GM21723 (cell line): ENCODE measurements around the gene CD8B2.
A peak's percentile ranks its signal among the peaks of the same experiment; 100 is the strongest.
"Not testable (repeated sequence)": the region's sequence is repeated elsewhere in the genome, so short reads cannot be mapped to it uniquely, and the experiment has no call there.

Experiments
- ATAC-seq: cut with Tn5 transposase; IDR thresholded peaks from one replicate; pipeline ENCODE4 v1.9.1; 2021; ENCODE audit warnings: mild to moderate bottlenecking, moderate library complexity; ENCODE audit not compliant: unreplicated experiment

Gene CD8B2

GRCh38 chr2:106511476-106511901, 24.3 kb downstream of the CD8B2 start:
- not testable (repeated sequence) for ATAC-seq

GRCh38 chr2:106511934-106512333, 24.8 kb downstream of the CD8B2 start:
- not testable (repeated sequence) for ATAC-seq

DNA sequence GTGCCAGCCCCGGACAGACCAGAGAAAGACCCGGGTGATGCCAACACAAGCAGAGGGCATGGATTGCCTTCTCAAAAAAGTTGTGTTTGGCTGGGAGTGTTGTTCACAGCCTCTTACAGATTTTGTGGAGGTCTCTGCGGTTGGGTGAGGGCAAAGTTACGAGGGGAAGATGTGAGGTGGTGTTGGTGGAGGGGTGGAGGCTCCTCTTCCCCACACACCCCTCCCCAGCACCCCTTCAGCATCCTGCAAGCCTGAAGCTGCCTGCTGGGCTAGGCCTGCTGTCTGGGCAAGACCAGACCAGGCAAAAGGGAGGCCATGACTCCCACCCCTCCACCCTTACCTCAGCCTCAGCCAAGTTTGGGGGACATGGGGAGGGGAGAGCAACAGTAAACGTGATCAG, 26.2 kb downstream of the CD8B2 start:
- ATAC-seq: not testable (repeated sequence)

DNA sequence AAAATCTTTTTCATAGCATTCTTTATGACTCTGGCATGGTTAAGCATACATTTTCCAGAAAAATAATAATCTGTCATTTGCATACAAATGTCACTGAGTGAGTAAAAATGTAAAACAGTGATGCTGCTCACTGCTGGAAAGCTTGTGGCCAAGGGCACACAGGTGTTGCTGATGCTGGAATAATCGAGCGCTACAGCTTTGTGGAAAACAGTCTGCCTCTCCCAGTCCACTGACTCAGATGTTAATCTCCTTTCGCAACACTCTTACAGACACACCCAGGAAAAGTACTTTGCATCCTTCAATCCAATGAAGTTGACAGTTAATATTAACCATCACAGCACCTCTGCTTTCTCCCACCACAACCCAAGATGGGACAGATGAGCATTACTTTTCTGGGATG, 27.7 kb downstream of the CD8B2 start:
- ATAC-seq: not testable (repeated sequence)

DNA sequence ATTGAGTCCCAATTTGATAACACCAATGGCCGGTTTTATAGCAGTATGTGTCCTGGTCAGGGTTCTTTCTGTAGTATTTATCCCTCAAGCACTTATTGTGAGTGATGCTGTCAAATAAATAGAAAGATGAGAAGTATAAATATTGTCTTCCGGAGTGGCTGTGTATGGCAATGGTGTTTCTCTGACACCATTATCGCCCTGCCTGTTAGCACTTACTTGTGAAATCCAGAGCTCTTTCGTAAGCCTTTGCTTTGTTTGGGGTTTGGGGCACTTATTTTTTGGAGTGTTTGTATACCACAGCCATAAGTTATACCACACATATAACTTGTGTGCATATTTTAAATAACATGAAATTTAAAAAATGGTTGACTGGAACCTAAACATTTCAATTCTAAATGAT, 29.3 kb downstream of the CD8B2 start:
- ATAC-seq: no peak

DNA sequence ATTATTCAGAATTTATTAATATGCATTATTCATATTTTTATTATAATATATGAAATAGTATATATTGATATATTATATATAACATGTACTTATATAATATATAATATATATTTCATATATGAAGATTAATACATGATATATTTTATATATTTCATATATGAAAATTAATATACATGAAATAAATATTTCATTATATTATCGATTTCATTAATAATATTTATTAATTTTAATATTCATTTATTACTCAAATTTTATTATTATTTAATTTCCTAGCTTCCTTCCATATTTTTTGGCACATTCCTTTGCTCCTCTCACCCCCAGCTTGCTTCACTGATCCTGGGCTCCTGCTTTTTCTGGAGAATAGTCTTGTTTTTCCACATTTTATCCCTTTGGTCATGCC, 29.7 kb downstream of the CD8B2 start:
- ATAC-seq: no peak

GRCh38 chr2:106517329-106517728, 30.2 kb downstream of the CD8B2 start:
- ATAC-seq: no peak

DNA sequence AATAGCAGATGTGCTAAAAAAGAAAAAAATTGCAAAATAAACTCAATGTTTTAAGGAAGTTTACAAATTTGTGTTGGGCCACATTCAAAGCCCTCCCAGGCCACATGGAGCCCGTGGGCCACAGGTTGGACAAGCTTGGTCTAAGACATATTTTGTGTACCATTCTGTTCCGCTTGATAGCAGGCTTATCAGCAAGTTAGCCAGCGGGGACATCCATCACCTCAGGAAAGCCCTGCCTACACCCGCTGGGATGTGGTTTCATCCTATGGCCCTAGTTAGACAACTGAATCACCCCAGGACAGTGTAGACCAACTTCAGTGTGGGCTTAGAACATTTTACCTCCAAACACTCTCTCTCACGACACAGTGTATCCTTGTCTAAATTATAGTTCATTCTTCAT, 32.6 kb downstream of the CD8B2 start:
- ATAC-seq: no peak

DNA sequence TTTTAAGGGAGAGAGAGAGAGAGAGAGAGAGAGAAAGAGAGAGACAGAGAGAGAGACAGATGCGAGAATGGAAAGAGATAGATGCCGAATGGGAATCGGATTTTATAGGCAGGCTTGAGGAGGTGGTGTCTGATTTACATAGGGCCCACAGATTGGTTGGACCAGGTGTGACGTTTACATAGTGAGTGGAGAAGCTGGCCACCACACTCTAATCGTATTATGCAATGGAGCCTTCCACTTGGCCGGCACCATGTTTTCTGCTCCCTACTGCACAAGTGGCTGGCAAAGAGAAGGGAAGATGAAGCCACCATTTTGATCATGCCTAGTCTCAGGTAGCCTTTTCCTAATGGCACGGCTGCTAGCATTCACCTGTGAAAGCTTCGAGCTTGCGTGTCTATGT, 33.9 kb downstream of the CD8B2 start:
- ATAC-seq: no peak

DNA sequence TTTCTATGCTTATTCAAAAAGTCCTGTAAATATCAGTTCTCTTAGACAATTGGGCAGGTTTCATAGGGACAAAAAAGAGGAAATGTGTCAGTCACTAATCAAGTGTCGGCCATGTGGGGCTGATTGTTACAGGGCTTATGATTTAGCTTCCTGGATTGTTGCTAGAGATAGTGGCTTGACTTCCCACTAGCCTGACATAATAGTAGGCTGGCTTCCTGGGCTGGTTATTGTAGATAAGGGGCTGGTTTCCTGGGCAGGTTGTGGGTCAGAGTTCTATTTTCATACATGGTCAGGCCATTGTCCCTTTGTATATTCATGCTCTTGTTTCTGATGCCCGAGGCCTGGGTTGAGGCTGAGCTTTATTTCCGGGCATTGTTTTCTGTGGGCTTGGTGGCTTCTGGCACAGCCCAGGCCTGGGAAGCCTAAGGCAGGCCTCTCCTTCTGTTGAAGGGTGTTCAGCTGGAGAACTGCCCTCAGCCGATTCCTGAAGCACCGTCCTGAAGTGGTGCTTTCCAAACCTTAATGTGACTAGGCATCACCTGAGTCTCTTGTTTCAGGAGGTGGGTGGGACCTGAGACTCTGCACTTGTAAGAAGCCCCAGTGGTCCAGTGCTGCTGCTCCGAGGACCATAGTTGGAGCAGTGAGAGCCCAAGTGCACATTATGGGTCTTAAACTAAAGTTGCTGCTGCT, 37.0 kb downstream of the CD8B2 start:
- no peak for ATAC-seq

GRCh38 chr2:106530866-106531265, 43.7 kb downstream of the CD8B2 start:
- ATAC-seq: no peak

DNA sequence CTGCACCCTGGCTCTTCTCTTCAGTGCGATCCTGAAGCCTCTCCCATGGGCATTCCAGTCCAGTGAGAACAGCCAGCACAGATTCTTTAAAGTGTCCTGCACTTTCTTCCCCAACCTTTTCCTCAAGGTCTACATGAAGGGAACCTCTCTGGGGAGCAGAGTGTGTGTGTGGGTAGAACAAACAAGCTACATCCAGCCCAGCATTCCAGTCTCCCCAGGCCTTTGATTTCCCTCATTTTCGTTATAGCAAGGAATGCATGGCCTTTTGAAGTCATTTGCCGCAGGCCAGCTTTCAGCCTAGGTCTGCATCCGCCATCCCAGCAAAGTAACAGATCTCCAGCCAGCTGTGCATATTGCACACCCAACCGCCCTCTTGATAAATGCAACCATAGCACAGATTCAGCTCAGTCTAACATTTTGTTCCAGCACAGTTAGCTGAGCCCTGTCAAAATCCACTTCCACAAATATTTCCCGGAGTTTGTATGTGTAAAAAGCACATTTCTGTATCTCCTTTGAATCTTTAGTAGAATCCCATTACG, 44.6 kb downstream of the CD8B2 start:
- ATAC-seq: no peak

GRCh38 chr2:106532236-106532635, 45.1 kb downstream of the CD8B2 start:
- no peak for ATAC-seq

DNA sequence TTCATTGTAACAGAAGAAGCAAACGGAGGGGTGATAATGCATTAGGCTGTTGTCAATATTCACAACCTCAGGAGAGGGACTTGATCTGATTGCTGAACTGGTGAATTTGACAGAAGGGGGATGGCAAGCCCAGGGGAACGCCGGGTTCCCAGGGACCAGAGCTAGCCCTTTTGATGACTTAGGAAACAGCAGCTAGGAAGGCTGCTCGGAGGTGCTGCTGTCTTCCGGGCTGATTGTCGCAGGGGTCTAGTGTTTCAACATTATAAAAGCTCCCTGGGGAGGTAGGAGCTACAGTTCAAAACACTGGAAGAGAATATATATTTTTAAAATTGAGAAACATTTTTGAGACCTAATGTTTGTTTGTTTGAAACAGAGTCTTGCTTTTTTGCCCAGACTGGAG, 47.3 kb downstream of the CD8B2 start:
- no peak for ATAC-seq

GRCh38 chr2:106536490-106536889, 49.3 kb downstream of the CD8B2 start:
- ATAC-seq: no peak

- ATAC-seq: peak; percentile 49
Measured at GRCh38 chr2:106537047-106537446, 49.9 kb downstream of the CD8B2 start.

- ATAC-seq: no peak
Measured at GRCh38 chr2:106537791-106538191, 50.6 kb downstream of the CD8B2 start.

- ATAC-seq: no peak
Measured at GRCh38 chr2:106540886-106541285, 53.7 kb downstream of the CD8B2 start.

DNA sequence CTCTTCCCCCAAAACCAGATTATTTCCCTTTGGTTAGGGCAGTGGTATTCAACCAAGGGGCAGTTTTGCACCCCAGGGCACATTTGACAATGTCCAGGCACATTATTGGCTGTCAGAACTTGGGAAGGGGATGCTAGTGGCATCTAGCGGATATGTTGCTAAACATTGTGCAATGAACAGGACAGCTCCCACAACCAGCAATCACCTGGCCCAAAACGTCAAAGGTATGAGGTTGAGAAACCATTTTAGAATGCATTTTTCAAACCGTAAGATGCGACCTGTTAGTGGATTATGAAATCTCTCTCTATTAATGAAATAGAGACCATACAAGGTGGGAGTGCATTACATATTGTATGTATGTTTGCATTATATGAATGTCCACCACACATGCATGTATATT, 54.2 kb downstream of the CD8B2 start:
- no peak for ATAC-seq

GRCh38 chr2:106542746-106543359, 55.7 kb downstream of the CD8B2 start:
- ATAC-seq: peak; percentile 98

DNA sequence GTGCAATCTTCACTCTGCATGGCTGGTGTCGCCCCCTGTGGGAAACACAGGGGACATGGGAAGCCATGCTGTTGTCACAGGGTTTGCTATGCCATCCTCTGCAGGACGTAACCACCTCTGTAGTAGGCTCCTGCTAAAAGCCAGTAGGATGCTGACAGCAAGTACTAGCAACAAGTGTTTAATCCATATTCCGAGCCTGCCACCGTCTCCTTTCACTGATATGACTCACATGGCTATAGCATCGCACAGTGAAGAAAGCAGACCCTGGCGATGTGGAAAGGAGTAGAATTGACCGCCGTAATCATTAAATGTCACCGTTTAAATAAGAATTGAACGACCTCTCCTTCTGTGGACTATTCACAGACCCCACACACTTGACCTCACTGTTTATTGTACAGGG, 57.8 kb downstream of the CD8B2 start:
- ATAC-seq: no peak

DNA sequence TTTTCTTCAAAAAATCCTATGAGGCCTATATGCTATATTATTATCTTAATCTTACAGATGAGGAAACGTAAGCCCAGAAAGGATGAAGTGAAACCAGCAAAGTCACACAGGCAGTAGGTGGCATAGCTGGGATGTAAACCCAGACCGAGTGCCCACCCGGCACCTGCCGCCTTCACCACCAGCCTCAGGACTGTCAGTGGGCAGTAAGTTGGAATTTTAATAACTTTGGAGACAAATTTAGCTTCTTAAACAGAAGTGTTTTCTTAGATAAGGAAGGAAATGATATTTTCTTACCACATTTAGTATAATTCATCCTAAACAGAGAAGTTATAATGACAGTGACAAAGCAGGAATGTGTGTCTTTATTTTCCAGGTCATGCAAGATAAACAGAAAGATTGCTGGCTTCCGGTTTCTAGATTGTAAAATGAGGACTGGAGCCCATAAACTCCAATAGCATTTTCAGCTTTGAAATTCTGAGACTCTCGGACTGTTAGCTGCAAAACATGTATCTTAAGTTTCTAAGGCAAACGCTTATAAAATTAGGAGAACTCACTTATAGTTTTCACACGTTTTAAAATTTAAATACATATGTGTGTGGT, 59.3 kb downstream of the CD8B2 start:
- ATAC-seq: no peak
